SK-N-MC (cell line): Measurements from ENCODE around the gene RSPRY1.

Experiments
- EZH2 ChIP-seq: fragments of 200-600 bp; sonication (generic); IDR thresholded peaks from one replicate; pipeline ENCODE4 v1.6.1; 2017; ENCODE audit warnings: antibody characterized with exemption
- POLR2AphosphoS5 ChIP-seq: IDR thresholded peaks from 2 replicates; pipeline ENCODE4 v1.6.1; 2012; ENCODE audit warnings: mild to moderate bottlenecking, low read depth, low read length, borderline replicate concordance

- TF ChIP-seq POLR2AphosphoS5 (no peak), EZH2 (no peak)
Observed at GRCh38 chr16:57155702-57156350, 30.3 kb upstream of the RSPRY1 start.
